CD4-positive, CD25-positive, alpha-beta regulatory T cell (primary cell): Measurements from ENCODE around the gene VENTX. TPM values are rescaled to one million over a fixed set of nuclear protein-coding genes. Genes with fewer than 3 reads are reported as not detected.
A peak's percentile ranks its signal among the peaks of the same experiment; 100 is the strongest.

Source experiments
- ATAC-seq, 2 donors: fragments of 150-1000 bp; cut with Tn5 transposase; one replicate each; pipeline ENCODE4 v1.10.0; 2021; ENCODE audit warnings: low read depth in 2 of 2, moderate number of reproducible peaks in 2 of 2, moderate library complexity in 1 of 2
- DNase-seq, 3 donors: peaks; one replicate each; pipeline versions ENCODE4 v3.0.0 to v3.0.0-alpha.2; 2012 to 2022; ENCODE audit warnings: mixed read lengths in 1 of 3
- H3K27ac ChIP-seq: one replicate; pipeline ENCODE4 v1.7.0; 2013; ENCODE audit warnings: mild to moderate bottlenecking, low read length; ENCODE audit not compliant: insufficient read depth, poor library complexity, severe bottlenecking
- H3K27me3 ChIP-seq: one replicate; pipeline ENCODE4 v1.7.0; 2013; ENCODE audit warnings: low read length; ENCODE audit not compliant: control insufficient read depth, insufficient read depth
- H3K36me3 ChIP-seq: one replicate; pipeline ENCODE4 v1.7.0; 2013; ENCODE audit warnings: mild to moderate bottlenecking, low read length, moderate library complexity; ENCODE audit not compliant: control insufficient read depth, insufficient read depth
- H3K4me1 ChIP-seq: 2 replicates; pipeline ENCODE4 v1.7.0; 2013; ENCODE audit warnings: mild to moderate bottlenecking, low read length; ENCODE audit not compliant: insufficient read depth, control insufficient read depth, poor library complexity, severe bottlenecking
- H3K4me3 ChIP-seq: one replicate; pipeline ENCODE4 v1.7.0; 2013; ENCODE audit warnings: low read depth, mild to moderate bottlenecking, low read length, moderate library complexity
- H3K9me3 ChIP-seq, 2 experiments: 1 replicate in 1 of 2; 2 replicates in 1 of 2; pipeline ENCODE4 v1.7.0; 2013; ENCODE audit warnings: low read length in 2 of 2, mild to moderate bottlenecking in 1 of 2, moderate library complexity in 1 of 2; ENCODE audit not compliant: control insufficient read depth in 2 of 2
- H3K27ac Mint-ChIP-seq, 3 donors: one replicate each; pipeline ENCODE4 v1.8.0; 2020 to 2022; ENCODE audit warnings: mild to moderate bottlenecking in 3 of 3, mixed read lengths in 3 of 3, moderate library complexity in 2 of 3
- H3K27me3 Mint-ChIP-seq: one replicate; pipeline ENCODE4 v1.8.0; 2022; ENCODE audit warnings: mild to moderate bottlenecking, mixed read lengths
- H3K36me3 Mint-ChIP-seq: one replicate; pipeline ENCODE4 v1.8.0; 2020; ENCODE audit warnings: mixed read lengths
- H3K4me1 Mint-ChIP-seq, 4 donors: one replicate each; pipeline ENCODE4 v1.8.0; 2020 to 2022; ENCODE audit warnings: mixed read lengths in 4 of 4, mild to moderate bottlenecking in 1 of 4
- H3K4me3 Mint-ChIP-seq, 4 donors: one replicate each; pipeline ENCODE4 v1.8.0; 2020 to 2022; ENCODE audit warnings: mild to moderate bottlenecking in 4 of 4, mixed read lengths in 4 of 4, moderate library complexity in 3 of 4
- H3K9me3 Mint-ChIP-seq, 7 donors: one replicate each; pipeline ENCODE4 v1.8.0; 2020 to 2022; ENCODE audit warnings: mixed read lengths in 7 of 7, mild to moderate bottlenecking in 3 of 7, moderate library complexity in 2 of 7
- polyA plus RNA-seq, 4 donors: library from polyadenylated mRNA; unstranded; fragments of 300-500 nt; fragmentation: Illumina TruSeq; gene quantifications; one replicate each; pipeline ENCODE4 v1.2.3, GENCODE V29; 2021
- total RNA-seq: library from RNA; stranded (reverse); gene quantifications from one replicate; pipeline ENCODE4 v1.2.3, GENCODE V29; 2022

Gene VENTX
- total and polyA plus RNA-seq, 5 donors from 2014 or later = not detected

DNA sequence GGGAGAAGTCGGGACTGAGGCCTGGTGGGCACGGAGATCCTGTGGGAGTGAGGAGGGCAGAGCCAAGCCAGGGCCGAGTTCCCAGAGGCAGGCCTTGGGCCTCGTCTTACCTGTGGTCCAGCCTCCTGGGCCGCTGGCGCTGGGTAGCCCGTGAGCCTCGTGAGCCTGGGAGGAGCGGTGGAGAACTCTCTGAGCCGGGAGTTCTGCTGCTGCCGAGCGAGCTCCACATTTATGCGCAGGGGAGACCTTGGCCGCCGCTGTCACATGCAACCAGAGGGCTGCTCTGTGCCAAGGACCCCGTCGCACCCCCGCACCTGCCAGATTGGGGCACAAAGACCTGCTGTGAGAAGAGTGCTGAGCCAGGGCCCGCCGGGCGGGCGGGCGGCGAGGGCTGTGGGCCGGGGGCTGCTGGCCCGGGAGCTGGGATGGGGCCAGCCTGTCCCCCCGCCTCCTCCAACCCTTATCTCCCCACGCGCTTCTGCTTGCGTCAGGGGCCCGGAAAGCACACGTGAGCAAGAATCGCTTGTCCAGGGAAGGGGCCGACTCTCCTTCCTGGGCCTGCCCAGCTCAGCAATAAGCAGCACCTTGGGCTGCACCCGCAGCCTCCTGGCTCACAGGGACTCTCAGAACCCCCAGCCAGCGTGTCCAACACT lies 10.2 kb downstream of the VENTX start:
- Mint-ChIP-seq H3K27me3 (no peaks in the 10 kb centered on the region), H3K36me3 (no peaks in the 10 kb centered on the region), H3K9me3 (peaks cover 0 to 2% (median 0%) of the 10 kb centered on the region in 7 donors), H3K4me3 (no peak overlapping the region), H3K4me1 (peaks cover 0 to 2% (median 0%) of the 10 kb centered on the region in 4 donors), H3K27ac (no peak overlapping the region)
- no peak for ATAC-seq
- no peak for DNase-seq
- no peaks in the 10 kb centered on the region for H3K36me3 ChIP-seq
- no peaks in the 10 kb centered on the region for H3K9me3 ChIP-seq
- no peak overlapping the region for H3K27ac ChIP-seq
- no peaks in the 10 kb centered on the region for H3K4me1 ChIP-seq
- H3K4me3 ChIP-seq = no peak overlapping the region
- peaks cover 4% of the 10 kb centered on the region for H3K27me3 ChIP-seq

DNA sequence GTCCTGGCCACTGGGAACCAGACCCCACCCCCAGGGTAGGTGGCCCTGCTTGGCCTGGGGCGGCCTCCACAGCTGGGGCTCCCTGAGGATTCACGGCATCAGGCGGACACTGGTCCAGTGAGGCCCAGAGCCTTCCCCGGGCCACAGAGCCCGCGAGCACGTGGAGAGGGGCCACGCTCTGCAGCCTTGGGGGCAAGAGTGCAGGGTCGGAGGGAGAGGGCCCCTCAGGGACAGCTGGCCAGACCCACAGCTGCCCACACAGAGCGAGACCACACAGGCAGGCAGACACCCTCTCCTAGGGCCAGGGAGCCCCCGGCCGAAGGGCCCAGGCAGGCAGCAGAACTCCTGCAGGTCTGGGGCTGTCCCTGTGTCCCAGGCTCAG lies 10.7 kb downstream of the VENTX start:
- DNase-seq (no peak), ATAC-seq (no peak)
- Histone ChIP-seq H3K4me3 (no peak overlapping the region), H3K27ac (no peak overlapping the region), H3K27me3 (no peaks in the 10 kb centered on the region), H3K36me3 (no peaks in the 10 kb centered on the region), H3K4me1 (no peaks in the 10 kb centered on the region), H3K9me3 (no peaks in the 10 kb centered on the region)
- Mint-ChIP-seq H3K4me3 (no peak overlapping the region), H3K9me3 (peaks cover 0 to 2% (median 0%) of the 10 kb centered on the region in 7 donors), H3K4me1 (peaks cover 0 to 2% (median 0%) of the 10 kb centered on the region in 4 donors), H3K36me3 (no peaks in the 10 kb centered on the region), H3K27ac (no peak overlapping the region), H3K27me3 (no peaks in the 10 kb centered on the region)

DNA sequence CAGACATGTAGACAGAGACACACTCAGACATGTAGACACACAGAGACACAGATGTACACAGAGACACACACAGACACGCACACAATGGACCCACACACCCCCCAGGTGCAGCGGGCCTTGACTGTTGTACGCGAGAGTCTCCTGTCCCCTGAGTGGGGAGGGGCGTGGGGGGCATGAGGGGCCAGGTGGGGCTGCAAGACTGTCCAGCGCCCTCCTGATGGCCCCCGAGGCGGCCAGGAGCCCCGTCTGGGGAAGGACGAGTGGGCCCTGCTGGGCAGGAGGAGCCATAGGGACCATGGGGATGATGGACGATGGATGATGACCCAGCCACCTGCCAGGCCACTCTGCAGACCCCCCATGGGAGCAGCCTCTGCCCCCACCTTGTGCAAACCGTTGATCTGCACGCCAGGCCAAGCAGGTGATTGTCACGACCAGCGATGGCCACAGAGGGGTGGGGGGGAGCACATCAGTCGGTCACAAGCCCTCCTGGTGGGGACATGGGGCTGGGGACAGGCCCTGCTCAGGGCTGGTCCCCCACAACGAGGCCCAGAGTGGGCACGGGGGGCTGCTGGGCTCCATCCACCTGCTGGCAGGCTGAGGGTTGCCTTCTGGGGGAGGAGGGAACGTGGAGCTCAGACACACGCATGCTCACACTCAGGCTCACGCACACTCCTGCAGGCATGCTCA lies 11.6 kb downstream of the VENTX start:
- H3K4me1 ChIP-seq = no peaks in the 10 kb centered on the region
- no peaks in the 10 kb centered on the region for H3K36me3 ChIP-seq
- Mint-ChIP-seq H3K36me3 (no peaks in the 10 kb centered on the region), H3K27ac (peak overlapping the region in 1 of 3 donors; percentile 21), H3K27me3 (no peaks in the 10 kb centered on the region), H3K4me1 (peaks cover 0 to 2% (median 0%) of the 10 kb centered on the region in 4 donors), H3K9me3 (peaks cover 0 to 2% (median 0%) of the 10 kb centered on the region in 7 donors), H3K4me3 (no peak overlapping the region)
- H3K4me3 ChIP-seq = no peak overlapping the region
- no peaks in the 10 kb centered on the region for H3K9me3 ChIP-seq
- ATAC-seq (no peak), DNase-seq (no peak)
- H3K27ac ChIP-seq = no peak overlapping the region
- no peaks in the 10 kb centered on the region for H3K27me3 ChIP-seq

DNA sequence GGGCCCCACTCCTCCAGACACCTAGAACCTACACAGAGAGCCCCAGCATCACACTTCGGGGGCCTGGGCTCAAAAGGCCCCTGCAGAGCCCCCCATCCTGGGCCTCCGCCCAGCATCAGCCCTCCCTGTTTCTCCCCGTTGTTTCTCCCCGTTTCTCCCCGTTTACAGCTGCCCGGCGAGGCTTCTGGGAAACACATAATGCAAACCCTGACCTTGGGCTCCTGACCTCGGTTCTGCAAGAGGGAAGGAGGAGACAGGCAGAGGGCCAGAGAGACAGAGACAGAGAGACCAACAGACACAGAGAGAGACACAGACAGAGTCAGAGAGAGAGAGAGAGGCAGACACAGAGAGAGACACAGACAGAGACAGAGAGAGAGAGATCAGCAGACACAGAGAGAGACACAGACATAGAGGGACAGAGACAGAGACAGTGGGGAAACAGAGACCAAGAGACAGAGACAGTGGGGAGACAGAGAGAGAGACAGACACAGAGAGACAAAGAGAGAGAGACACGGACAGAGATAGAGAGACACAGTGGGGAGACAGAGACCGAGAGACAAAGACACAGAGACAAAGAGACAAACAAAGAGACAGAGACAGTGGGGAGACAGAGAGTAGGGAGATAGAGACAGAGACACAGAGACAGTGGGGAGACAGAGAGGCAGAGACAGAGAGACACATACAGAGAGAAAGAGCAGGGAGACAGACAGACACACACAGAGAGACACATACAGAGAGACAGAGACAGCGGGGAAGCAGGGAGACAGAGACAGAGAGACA lies 12.5 kb downstream of the VENTX start:
- Histone ChIP-seq H3K4me3 (no peak overlapping the region), H3K36me3 (no peaks in the 10 kb centered on the region), H3K27ac (no peak overlapping the region), H3K9me3 (no peaks in the 10 kb centered on the region), H3K27me3 (no peaks in the 10 kb centered on the region), H3K4me1 (no peaks in the 10 kb centered on the region)
- no peak for DNase-seq
- Mint-ChIP-seq H3K36me3 (no peaks in the 10 kb centered on the region), H3K9me3 (peaks cover 0 to 2% (median 0%) of the 10 kb centered on the region in 7 donors), H3K4me1 (peaks cover 0 to 4% (median 0%) of the 10 kb centered on the region in 4 donors), H3K27me3 (no peaks in the 10 kb centered on the region), H3K27ac (peak overlapping the region; percentile 7 to 89 (median 15)), H3K4me3 (no peak overlapping the region)
- no peak for ATAC-seq

DNA sequence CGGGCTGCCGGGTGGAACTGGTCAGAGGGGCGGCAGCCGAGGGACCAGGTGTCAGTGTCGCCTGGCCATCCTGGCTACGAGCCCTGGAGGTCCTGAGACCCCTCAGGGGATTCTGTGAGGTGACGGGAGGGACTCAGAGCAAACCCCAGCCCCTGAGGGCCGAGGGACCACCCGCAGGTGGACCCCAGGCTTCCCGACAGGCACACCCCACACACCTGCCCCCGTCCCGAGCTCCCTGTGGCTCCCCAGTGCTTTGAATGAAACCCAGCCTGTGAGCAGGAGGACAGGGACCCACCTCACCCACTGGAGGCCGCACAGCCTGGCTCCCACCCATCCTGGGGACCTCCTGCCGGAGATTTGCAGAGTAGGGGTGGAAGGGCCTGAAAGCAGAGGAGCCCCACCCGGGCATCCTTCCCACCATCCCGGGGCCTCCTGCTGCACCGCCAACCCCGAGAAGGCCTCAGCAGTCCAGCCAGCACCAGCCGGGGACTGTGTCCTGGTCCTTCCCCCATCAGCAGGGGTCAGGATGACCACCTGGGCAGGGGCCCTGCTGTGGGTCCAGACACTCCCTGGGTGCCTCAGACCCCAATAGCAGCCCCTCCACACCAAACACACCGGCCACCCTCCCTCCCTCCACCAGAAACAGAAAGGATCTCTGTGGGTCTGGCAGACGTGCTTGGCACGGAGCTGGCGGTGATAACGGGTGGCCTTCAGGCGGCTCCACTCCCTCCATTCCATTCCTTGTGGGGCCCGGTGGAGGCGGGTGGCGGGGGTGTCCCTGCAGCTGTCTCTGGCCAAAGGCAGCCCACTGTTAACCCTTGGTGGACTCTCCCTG lies 13.9 kb downstream of the VENTX start:
- no peak for DNase-seq
- H3K27ac Mint-ChIP-seq = no peak overlapping the region
- peaks cover 0 to 2% (median 0%) of the 10 kb centered on the region in 7 donors for H3K9me3 Mint-ChIP-seq
- peaks cover 0 to 4% (median 0%) of the 10 kb centered on the region in 4 donors for H3K4me1 Mint-ChIP-seq
- no peaks in the 10 kb centered on the region for H3K36me3 ChIP-seq
- no peaks in the 10 kb centered on the region for H3K4me1 ChIP-seq
- H3K27me3 ChIP-seq = no peaks in the 10 kb centered on the region
- H3K4me3 ChIP-seq = no peak overlapping the region
- no peaks in the 10 kb centered on the region for H3K36me3 Mint-ChIP-seq
- H3K27me3 Mint-ChIP-seq = no peaks in the 10 kb centered on the region
- no peak overlapping the region for H3K27ac ChIP-seq
- H3K4me3 Mint-ChIP-seq = no peak overlapping the region
- H3K9me3 ChIP-seq = no peaks in the 10 kb centered on the region
- ATAC-seq = no peak

DNA sequence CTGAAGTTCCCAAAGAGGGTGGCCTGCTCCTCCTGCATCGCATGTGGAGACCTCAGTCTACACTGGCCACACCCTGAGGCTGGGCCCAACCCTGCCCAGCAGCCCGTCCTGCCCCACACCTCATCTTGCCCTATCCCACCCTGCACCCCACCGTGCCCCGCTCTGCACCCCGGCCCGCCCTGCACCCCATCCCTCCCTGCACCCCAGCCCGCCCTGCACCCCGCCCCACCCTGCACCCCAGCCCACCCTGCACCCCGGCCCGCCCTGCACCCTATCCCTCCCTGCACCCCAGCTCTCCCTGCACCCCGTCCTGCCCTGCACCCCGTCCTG lies 14.5 kb downstream of the VENTX start:
- Mint-ChIP-seq H3K4me1 (peaks cover 0 to 7% (median 0%) of the 10 kb centered on the region in 4 donors), H3K9me3 (peaks cover 0 to 2% (median 0%) of the 10 kb centered on the region in 7 donors), H3K27ac (no peak overlapping the region)

DNA sequence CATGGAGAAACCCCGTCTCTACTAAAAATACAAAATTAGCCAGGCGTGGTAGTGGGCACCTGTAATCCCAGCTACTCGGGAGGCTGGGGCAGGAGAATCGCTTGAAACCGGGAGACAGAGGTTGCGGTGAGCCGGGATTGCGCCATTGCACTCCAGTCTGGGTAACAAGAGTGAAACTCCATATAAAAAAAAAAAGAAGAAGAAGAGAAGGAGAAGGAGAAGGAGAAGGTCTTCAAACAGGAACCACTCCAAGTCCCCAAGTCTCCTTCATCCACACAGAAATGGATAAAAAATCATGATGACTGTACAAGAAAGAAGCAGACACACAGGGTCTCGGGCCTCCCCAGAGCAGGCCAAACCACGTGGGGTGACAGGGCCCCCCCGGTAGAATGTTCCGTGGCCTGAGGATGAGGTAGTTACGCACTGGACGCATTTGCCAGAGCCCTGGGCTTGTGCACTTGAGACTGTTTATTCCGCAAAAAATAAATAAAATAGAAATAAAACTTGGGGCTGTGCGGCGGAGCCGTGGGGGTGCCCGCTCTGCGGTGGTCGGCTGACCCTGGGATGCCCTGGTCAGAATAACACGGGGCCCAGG lies 15.8 kb downstream of the VENTX start:
- DNase-seq (no peak), ATAC-seq (no peak)
- H3K36me3 ChIP-seq = no peaks in the 10 kb centered on the region
- H3K4me1 Mint-ChIP-seq = peaks cover 0 to 19% (median 0%) of the 10 kb centered on the region in 4 donors
- H3K4me1 ChIP-seq = peaks cover 15% of the 10 kb centered on the region
- H3K36me3 Mint-ChIP-seq = no peaks in the 10 kb centered on the region
- no peaks in the 10 kb centered on the region for H3K27me3 Mint-ChIP-seq
- H3K4me3 ChIP-seq = no peak overlapping the region
- H3K27ac ChIP-seq = no peak overlapping the region
- no peaks in the 10 kb centered on the region for H3K27me3 ChIP-seq
- H3K9me3 Mint-ChIP-seq = peaks cover 0 to 2% (median 0%) of the 10 kb centered on the region in 7 donors
- peak overlapping the region in 1 of 3 donors; percentile 73 for H3K27ac Mint-ChIP-seq
- no peaks in the 10 kb centered on the region for H3K9me3 ChIP-seq
- H3K4me3 Mint-ChIP-seq = no peak overlapping the region

More for the DNA sequence above, 14.5 kb downstream of the VENTX start:
- H3K36me3 Mint-ChIP-seq = no peaks in the 10 kb centered on the region
- DNase-seq = no peak
- Histone ChIP-seq H3K4me3 (no peak overlapping the region), H3K27ac (no peak overlapping the region), H3K27me3 (no peaks in the 10 kb centered on the region), H3K4me1 (peaks cover 3% of the 10 kb centered on the region), H3K9me3 (no peaks in the 10 kb centered on the region), H3K36me3 (no peaks in the 10 kb centered on the region)
- ATAC-seq = no peak
- H3K4me3 Mint-ChIP-seq = no peak overlapping the region
- no peaks in the 10 kb centered on the region for H3K27me3 Mint-ChIP-seq
